CD14-positive monocyte (primary cell): Measurements from ENCODE around the gene KRTAP10-8. TPM values are rescaled to one million over a fixed set of nuclear protein-coding genes. Genes with fewer than 3 reads are reported as not detected.

Source experiments
- DNase-seq, 3 donors: peaks; one replicate each; pipeline ENCODE4 v3.0.0-alpha.2; 2011 to 2022
- H2AFZ ChIP-seq: 2 replicates; pipeline ENCODE4 v1.6.0; 2012; ENCODE audit warnings: mild to moderate bottlenecking, low read depth, low read length, inconsistent platforms; ENCODE audit not compliant: insufficient read depth, poor library complexity, severe bottlenecking
- H3K27ac ChIP-seq, 2 donors: 1 replicate in 1 of 2; 2 replicates in 1 of 2; pipeline ENCODE4 v1.5.1; 2012 to 2013; ENCODE audit warnings: low read length in 2 of 2, control low read depth in 1 of 2, inconsistent platforms in 1 of 2, low read depth in 1 of 2, mild to moderate bottlenecking in 1 of 2
- H3K27me3 ChIP-seq, 2 donors: one replicate each; pipeline versions ENCODE4 v1.6.0 to v1.6.1; 2011 to 2013; ENCODE audit warnings: low read length in 2 of 2; ENCODE audit not compliant: control insufficient read depth in 2 of 2, insufficient read depth in 2 of 2
- H3K36me3 ChIP-seq, 2 donors: replicated peaks in 1 of 2; 1 replicate in 1 of 2; 2 replicates in 1 of 2; pipeline versions ENCODE4 v1.5.1 to v1.6.1; 2012 to 2013; ENCODE audit warnings: low read length in 2 of 2, control low read depth in 1 of 2, inconsistent platforms in 1 of 2, mild to moderate bottlenecking in 1 of 2; ENCODE audit not compliant: insufficient read depth in 2 of 2, control insufficient read depth in 1 of 2
- H3K4me1 ChIP-seq, 2 donors: 1 replicate in 1 of 2; 2 replicates in 1 of 2; pipeline versions ENCODE4 v1.5.1 to v1.6.1; 2012 to 2013; ENCODE audit warnings: low read length in 2 of 2, control low read depth in 1 of 2, inconsistent platforms in 1 of 2, mild to moderate bottlenecking in 1 of 2, moderate library complexity in 1 of 2; ENCODE audit not compliant: insufficient read depth in 2 of 2, control insufficient read depth in 1 of 2
- H3K4me2 ChIP-seq: replicated peaks from 2 replicates; pipeline ENCODE3; 2012; ENCODE audit warnings: low read length, moderate library complexity, mild to moderate bottlenecking; ENCODE audit not compliant: poor library complexity, severe bottlenecking; ENCODE audit errors: extremely low read depth
- H3K4me3 ChIP-seq, 3 experiments: fragments of 200-600 bp in 1 of 3; sonication (generic) in 1 of 3; replicated peaks in 1 of 3; 1 replicate in 2 of 3; 2 replicates in 1 of 3; pipeline ENCODE4 v1.5.1; 2011 to 2013; ENCODE audit warnings: low read length in 3 of 3, mild to moderate bottlenecking in 3 of 3, control low read depth in 2 of 3, low read depth in 2 of 3, inconsistent platforms in 1 of 3, moderate library complexity in 1 of 3
- H3K79me2 ChIP-seq: 2 replicates; pipeline ENCODE4 v1.6.0; 2012; ENCODE audit warnings: mild to moderate bottlenecking, control low read depth, inconsistent platforms, low read length, moderate library complexity; ENCODE audit not compliant: insufficient read depth
- H3K9ac ChIP-seq: 2 replicates; pipeline ENCODE4 v1.6.0; 2017; ENCODE audit warnings: low read length, mild to moderate bottlenecking; ENCODE audit not compliant: insufficient read depth, poor library complexity, severe bottlenecking
- H3K9me3 ChIP-seq, 2 donors: replicated peaks in 1 of 2; 1 replicate in 1 of 2; 2 replicates in 1 of 2; pipeline versions ENCODE4 v1.5.1 to v1.6.1; 2012 to 2013; ENCODE audit warnings: low read length in 2 of 2, control low read depth in 1 of 2; ENCODE audit not compliant: control insufficient read depth in 1 of 2, insufficient read depth in 1 of 2
- H4K20me1 ChIP-seq: 2 replicates; pipeline ENCODE4 v1.6.0; 2012; ENCODE audit warnings: mild to moderate bottlenecking, low read length, control low read depth, moderate library complexity; ENCODE audit not compliant: insufficient read depth
- H3K27ac Mint-ChIP-seq, 7 donors: one replicate each; pipeline ENCODE4 v1.8.0; 2020; ENCODE audit warnings: mild to moderate bottlenecking in 7 of 7, mixed read lengths in 7 of 7, moderate library complexity in 6 of 7, inconsistent platforms in 2 of 7
- H3K27me3 Mint-ChIP-seq, 3 donors: one replicate each; pipeline ENCODE4 v1.8.0; 2021 to 2022; ENCODE audit warnings: low read depth in 3 of 3, mild to moderate bottlenecking in 3 of 3, mixed read lengths in 3 of 3, moderate library complexity in 3 of 3, inconsistent platforms in 1 of 3
- H3K36me3 Mint-ChIP-seq, 2 donors: one replicate each; pipeline ENCODE4 v1.8.0; 2020; ENCODE audit warnings: mixed read lengths in 2 of 2, inconsistent platforms in 1 of 2, mild to moderate bottlenecking in 1 of 2
- H3K4me1 Mint-ChIP-seq: one replicate; pipeline ENCODE4 v1.8.0; 2020; ENCODE audit warnings: mild to moderate bottlenecking, mixed read lengths
- H3K4me3 Mint-ChIP-seq, 2 donors: one replicate each; pipeline ENCODE4 v1.8.0; 2020; ENCODE audit warnings: mild to moderate bottlenecking in 2 of 2, mixed read lengths in 2 of 2, moderate library complexity in 1 of 2
- H3K9me3 Mint-ChIP-seq, 7 donors: one replicate each; pipeline ENCODE4 v1.8.0; 2020 to 2022; ENCODE audit warnings: mixed read lengths in 7 of 7, mild to moderate bottlenecking in 6 of 7, moderate library complexity in 6 of 7, inconsistent platforms in 2 of 7
- WGBS: methylation state at CpG from one replicate; pipeline ENCODE4 v1.1.5; 2013; ENCODE audit warnings: missing lambda C conversion rate; ENCODE audit not compliant: insufficient coverage; 5-methylcytosine and 5-hydroxymethylcytosine counted together
- intact Hi-C, 2 donors: fragments of 100-400 bp; cut with micrococcal nuclease; formaldehyde crosslinking; loops; one replicate each; pipeline versions ENCODE4 v1.15.0 to v1.15.1; 2023
- polyA plus RNA-seq, 3 donors: library from polyadenylated mRNA; depleted of rRNA in 1 of 3; unstranded in 2 of 3; stranded (reverse) in 1 of 3; fragments of 300-500 nt in 2 of 3; fragments of >200 nt in 1 of 3; fragmentation: Illumina TruSeq in 2 of 3; gene quantifications; 1 replicate in 2 of 3; 2 replicates in 1 of 3; pipeline ENCODE4 v1.2.3, GENCODE V29; 2012 to 2021
- TF ChIP-seq, protein P1 (sequence below): fragments of 200-600 bp; IDR thresholded peaks from one replicate; pipeline ENCODE4 v1.8.0; 2022; ENCODE audit warnings: antibody characterized with exemption, mild to moderate bottlenecking

Gene KRTAP10-8
- polyA plus RNA-seq, 3 donors = not detected

DNA sequence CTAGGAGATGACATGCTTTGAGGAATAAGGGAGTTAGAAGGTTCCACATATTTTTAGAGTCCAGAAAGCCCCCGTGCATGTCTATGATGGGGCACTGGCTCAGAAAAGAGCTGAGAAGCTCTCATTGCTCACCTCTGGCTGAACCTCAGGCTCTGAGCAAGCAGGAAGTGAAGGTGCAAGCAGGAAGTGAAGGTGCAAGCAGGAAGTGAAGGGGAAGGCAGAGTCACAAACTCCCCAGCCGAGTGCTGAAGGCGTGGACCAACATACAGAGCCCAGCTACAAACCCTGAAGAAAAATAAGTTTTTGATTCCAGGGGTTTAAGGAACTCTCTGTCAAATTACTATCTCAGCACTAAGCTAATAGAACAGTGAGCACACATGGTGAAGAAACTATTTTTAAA, 7.0 kb downstream of the KRTAP10-8 start:
- Histone ChIP-seq H2AFZ (no peak overlapping the region), H3K36me3 (no peaks in the 10 kb centered on the region), H3K27me3 (no peaks in the 10 kb centered on the region), H3K9ac (no peak overlapping the region), H3K27ac (no peak overlapping the region), H4K20me1 (no peaks in the 10 kb centered on the region), H3K4me1 (no peaks in the 10 kb centered on the region), H3K9me3 (peaks cover 18 to 24% of the 10 kb centered on the region in 2 donors), H3K79me2 (no peaks in the 10 kb centered on the region), H3K4me2 (no peak overlapping the region), H3K4me3 (no peak overlapping the region)
- Mint-ChIP-seq H3K9me3 (peaks cover 27 to 36% (median 28%) of the 10 kb centered on the region in 7 donors), H3K4me1 (peaks cover 10% of the 10 kb centered on the region), H3K4me3 (peak overlapping the region in 1 of 2 donors; percentile 25), H3K36me3 (no peaks in the 10 kb centered on the region), H3K27ac (peak overlapping the region in 1 of 7 donors; percentile 5), H3K27me3 (peaks cover 2 to 9% (median 9%) of the 10 kb centered on the region in 3 donors)
- TF ChIP-seq, protein P1, sequence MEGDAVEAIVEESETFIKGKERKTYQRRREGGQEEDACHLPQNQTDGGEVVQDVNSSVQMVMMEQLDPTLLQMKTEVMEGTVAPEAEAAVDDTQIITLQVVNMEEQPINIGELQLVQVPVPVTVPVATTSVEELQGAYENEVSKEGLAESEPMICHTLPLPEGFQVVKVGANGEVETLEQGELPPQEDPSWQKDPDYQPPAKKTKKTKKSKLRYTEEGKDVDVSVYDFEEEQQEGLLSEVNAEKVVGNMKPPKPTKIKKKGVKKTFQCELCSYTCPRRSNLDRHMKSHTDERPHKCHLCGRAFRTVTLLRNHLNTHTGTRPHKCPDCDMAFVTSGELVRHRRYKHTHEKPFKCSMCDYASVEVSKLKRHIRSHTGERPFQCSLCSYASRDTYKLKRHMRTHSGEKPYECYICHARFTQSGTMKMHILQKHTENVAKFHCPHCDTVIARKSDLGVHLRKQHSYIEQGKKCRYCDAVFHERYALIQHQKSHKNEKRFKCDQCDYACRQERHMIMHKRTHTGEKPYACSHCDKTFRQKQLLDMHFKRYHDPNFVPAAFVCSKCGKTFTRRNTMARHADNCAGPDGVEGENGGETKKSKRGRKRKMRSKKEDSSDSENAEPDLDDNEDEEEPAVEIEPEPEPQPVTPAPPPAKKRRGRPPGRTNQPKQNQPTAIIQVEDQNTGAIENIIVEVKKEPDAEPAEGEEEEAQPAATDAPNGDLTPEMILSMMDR = no peak
- 86% methylated on average over 1 of the region's 3 CpGs for WGBS
- intact Hi-C loops = no loop called here
- no peak for DNase-seq

DNA sequence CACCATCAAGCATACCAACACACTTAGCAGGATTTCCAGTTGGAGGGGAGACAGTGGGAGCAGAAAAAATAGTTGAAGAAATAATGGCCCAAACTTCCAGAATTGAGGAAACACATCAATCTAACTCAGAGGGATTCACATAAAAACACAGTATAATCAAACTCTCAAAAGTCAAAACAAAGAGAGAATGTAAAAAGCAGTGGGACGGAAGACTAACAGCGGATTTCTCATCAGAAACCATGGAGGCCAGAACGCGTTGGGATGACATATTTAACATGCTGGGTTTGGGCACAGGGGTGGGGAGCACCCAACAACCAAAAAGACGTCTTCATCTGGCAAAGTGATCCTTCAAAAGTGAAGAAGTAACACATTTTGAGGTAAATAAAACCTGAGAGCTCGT, 8.0 kb downstream of the KRTAP10-8 start:
- Mint-ChIP-seq H3K27me3 (peaks cover 2 to 9% (median 9%) of the 10 kb centered on the region in 3 donors), H3K36me3 (no peaks in the 10 kb centered on the region), H3K4me1 (peaks cover 10% of the 10 kb centered on the region), H3K9me3 (peaks cover 32 to 45% (median 36%) of the 10 kb centered on the region in 7 donors), H3K27ac (no peak overlapping the region), H3K4me3 (no peak overlapping the region)
- no peak overlapping the region for H3K9ac ChIP-seq
- peaks cover 18 to 33% of the 10 kb centered on the region in 2 donors for H3K9me3 ChIP-seq
- intact Hi-C loops = no loop called here
- TF ChIP-seq, protein P1 = no peak
- no peak overlapping the region for H3K4me2 ChIP-seq
- H3K27me3 ChIP-seq = no peaks in the 10 kb centered on the region
- DNase-seq = no peak
- no peak overlapping the region for H3K27ac ChIP-seq
- no peaks in the 10 kb centered on the region for H3K4me1 ChIP-seq
- H3K79me2 ChIP-seq = no peaks in the 10 kb centered on the region
- no peak overlapping the region for H2AFZ ChIP-seq
- H4K20me1 ChIP-seq = no peaks in the 10 kb centered on the region
- no peak overlapping the region for H3K4me3 ChIP-seq
- H3K36me3 ChIP-seq = no peaks in the 10 kb centered on the region
- 92% methylated on average over 4 of the region's 6 CpGs for WGBS
